Suprapubic skin (tissue), 4 donors: ENCODE results near the gene SUGP1.

ENCODE experiments used
- CTCF ChIP-seq, 2 donors: fragments of 200-600 bp in 1 of 2; fragments of 450-650 bp in 1 of 2; sonication (generic) in 1 of 2; IDR thresholded peaks; one replicate each; pipeline ENCODE4 v1.5.1; 2016 to 2019; ENCODE audit warnings: antibody characterized with exemption in 2 of 2, mild to moderate bottlenecking in 1 of 2, moderate library complexity in 1 of 2
- EP300 ChIP-seq: sonication (generic); formaldehyde crosslinking; IDR thresholded peaks from one replicate; pipeline ENCODE4 v1.6.1; 2017; ENCODE audit warnings: antibody characterized with exemption
- POLR2A ChIP-seq, 2 donors: fragments of 450-650 bp; IDR thresholded peaks; one replicate each; pipeline ENCODE4 v1.6.1; 2017; ENCODE audit warnings: antibody characterized with exemption in 2 of 2, mild to moderate bottlenecking in 2 of 2, moderate library complexity in 2 of 2
- POLR2AphosphoS5 ChIP-seq, 3 donors: sonication (generic); formaldehyde crosslinking; IDR thresholded peaks; one replicate each; pipeline ENCODE4 v1.6.1; 2017; ENCODE audit warnings: antibody characterized with exemption in 3 of 3

DNA sequence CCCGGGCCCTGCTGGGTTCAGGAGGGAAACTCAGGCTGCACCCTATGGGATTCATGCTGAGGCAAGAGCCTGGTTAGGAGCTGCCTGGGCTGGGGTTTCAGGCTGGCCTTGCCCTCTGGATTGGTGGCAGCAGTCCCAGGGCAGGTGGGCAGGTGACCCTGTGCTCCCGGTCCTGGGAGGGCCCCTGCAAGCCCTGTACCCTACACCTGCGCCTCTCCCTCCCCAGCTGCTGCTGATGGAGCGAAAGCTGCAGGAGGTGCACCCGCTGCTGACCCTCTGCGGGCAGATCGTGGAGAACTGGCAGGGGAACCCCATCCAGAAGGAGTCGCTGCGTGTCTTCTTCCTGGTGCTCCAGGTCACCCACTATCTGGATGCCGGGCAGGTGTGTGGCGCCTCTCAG lies 20.7 kb upstream of the SUGP1 start:
- TF ChIP-seq CTCF (IDR thresholded peaks at IDR 0.05) = no peak
- no peak for TF ChIP-seq EP300
- TF ChIP-seq POLR2AphosphoS5 (IDR thresholded peaks at IDR 0.05) = no peak
- no peak for TF ChIP-seq POLR2A (IDR thresholded peaks at IDR 0.05)
